Stromal cell of bone marrow (primary cell): ENCODE data around the gene ELFN1.

Experiments used
- DNase-seq: peaks from one replicate; pipeline ENCODE4 v3.0.0-alpha.2; 2012; ENCODE audit warnings: low read depth

ELFN1 gene

DNA sequence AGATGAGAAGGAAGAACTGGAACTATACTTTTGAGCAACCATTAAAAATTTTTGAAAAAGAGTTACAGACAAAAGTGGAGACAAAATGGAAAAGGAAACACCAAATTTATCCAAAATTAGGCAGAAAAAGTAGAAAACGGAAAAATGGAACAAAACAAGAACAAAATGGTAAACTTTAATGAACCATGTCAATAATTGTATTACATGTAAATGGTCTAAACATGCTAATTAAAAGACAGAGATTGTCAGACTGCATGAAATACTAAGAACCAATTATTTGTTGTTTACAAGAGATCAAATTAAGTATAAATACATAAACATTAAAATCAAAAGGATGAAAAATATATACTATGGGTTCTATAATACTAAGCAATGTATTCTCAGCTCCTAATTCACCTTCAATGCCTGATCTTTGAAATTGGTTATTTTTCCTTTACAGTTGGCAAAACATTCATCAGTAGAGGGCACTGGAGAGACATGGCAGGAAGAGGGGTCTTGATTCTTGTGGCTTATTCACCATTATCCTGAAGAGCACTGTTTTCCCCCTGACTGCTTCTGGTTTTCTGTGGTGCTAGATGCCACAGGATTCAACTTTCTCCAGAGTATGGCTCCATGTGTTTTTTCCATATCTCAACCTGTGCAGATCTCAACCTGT is 124.9 kb downstream of the ELFN1 start:
- no peak for DNase-seq
